Measurements from ENCODE around the gene SHE.

DNA sequence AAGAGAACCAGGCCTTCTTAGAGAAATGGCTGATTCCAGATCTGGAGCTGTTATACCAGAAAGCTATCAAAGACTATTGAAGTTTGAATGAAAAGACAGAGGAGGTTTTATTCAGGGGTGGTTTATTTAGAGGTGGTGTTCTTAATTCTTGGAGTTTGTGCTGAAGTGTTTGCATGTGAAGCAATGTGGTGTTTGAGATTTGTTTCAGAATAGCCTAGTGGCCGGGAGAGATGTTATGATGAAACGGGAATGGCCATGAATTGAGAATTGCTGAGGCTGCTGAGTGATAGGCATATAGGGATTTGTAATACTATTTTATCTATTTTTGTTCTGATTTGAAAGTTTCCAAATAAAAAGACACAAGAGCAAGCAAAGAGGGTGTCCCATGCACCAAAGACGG is 10.5 kb upstream of the SHE start:
- TF ChIP-seq, protein P1, sequence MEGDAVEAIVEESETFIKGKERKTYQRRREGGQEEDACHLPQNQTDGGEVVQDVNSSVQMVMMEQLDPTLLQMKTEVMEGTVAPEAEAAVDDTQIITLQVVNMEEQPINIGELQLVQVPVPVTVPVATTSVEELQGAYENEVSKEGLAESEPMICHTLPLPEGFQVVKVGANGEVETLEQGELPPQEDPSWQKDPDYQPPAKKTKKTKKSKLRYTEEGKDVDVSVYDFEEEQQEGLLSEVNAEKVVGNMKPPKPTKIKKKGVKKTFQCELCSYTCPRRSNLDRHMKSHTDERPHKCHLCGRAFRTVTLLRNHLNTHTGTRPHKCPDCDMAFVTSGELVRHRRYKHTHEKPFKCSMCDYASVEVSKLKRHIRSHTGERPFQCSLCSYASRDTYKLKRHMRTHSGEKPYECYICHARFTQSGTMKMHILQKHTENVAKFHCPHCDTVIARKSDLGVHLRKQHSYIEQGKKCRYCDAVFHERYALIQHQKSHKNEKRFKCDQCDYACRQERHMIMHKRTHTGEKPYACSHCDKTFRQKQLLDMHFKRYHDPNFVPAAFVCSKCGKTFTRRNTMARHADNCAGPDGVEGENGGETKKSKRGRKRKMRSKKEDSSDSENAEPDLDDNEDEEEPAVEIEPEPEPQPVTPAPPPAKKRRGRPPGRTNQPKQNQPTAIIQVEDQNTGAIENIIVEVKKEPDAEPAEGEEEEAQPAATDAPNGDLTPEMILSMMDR (IDR thresholded peaks at IDR 0.05; ENCODE audit: control extremely low read depth in 1 of 3, insufficient read depth in 1 of 3, low read depth in 1 of 3, low read length in 3 of 3): no peak
- TF ChIP-seq, protein P2, sequence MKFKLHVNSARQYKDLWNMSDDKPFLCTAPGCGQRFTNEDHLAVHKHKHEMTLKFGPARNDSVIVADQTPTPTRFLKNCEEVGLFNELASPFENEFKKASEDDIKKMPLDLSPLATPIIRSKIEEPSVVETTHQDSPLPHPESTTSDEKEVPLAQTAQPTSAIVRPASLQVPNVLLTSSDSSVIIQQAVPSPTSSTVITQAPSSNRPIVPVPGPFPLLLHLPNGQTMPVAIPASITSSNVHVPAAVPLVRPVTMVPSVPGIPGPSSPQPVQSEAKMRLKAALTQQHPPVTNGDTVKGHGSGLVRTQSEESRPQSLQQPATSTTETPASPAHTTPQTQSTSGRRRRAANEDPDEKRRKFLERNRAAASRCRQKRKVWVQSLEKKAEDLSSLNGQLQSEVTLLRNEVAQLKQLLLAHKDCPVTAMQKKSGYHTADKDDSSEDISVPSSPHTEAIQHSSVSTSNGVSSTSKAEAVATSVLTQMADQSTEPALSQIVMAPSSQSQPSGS (IDR thresholded peaks at IDR 0.05; ENCODE audit: low read length): no peak
- TF ChIP-seq EGR1 (IDR thresholded peaks at IDR 0.05; ENCODE audit: borderline replicate concordance, low read depth, low read length): no peak
- TF ChIP-seq POLR2AphosphoS5 (IDR thresholded peaks at IDR 0.05; ENCODE audit: low read depth, low read length): no peak
- no peak for TF ChIP-seq CBX8 (IDR thresholded peaks at IDR 0.05; ENCODE audit: borderline replicate concordance, low read depth, low read length)
- TF ChIP-seq EZH2 (IDR thresholded peaks at IDR 0.05; ENCODE audit: low read depth, low read length, severe bottlenecking): no peak
- TF ChIP-seq RBBP5 (IDR thresholded peaks at IDR 0.05; ENCODE audit: borderline replicate concordance, low read depth, low read length): no peak

Data from H1 (cell line).